Mammary epithelial cell (primary cell): ENCODE measurements around the gene DNAH17.

Source experiments
- EZH2 ChIP-seq: IDR thresholded peaks from 2 replicates; pipeline ENCODE4 v1.6.1; 2012; ENCODE audit warnings: low read length, inconsistent platforms, borderline replicate concordance
- TF ChIP-seq, protein P1 (sequence below), 2 donors: IDR thresholded peaks in 1 of 2; conservative IDR thresholded peaks in 1 of 2; 2 replicates each; pipeline ENCODE4 v1.5.1; 2011 to 2012; ENCODE audit warnings: inconsistent platforms in 2 of 2, low read length in 2 of 2, mild to moderate bottlenecking in 2 of 2, control low read depth in 1 of 2, low read depth in 1 of 2; ENCODE audit not compliant: insufficient read depth in 1 of 2; ENCODE audit errors: extremely low read depth in 1 of 2

GRCh38 chr17:78484271-78485246 is 92.6 kb downstream of the DNAH17 start:
- TF ChIP-seq, protein P1, sequence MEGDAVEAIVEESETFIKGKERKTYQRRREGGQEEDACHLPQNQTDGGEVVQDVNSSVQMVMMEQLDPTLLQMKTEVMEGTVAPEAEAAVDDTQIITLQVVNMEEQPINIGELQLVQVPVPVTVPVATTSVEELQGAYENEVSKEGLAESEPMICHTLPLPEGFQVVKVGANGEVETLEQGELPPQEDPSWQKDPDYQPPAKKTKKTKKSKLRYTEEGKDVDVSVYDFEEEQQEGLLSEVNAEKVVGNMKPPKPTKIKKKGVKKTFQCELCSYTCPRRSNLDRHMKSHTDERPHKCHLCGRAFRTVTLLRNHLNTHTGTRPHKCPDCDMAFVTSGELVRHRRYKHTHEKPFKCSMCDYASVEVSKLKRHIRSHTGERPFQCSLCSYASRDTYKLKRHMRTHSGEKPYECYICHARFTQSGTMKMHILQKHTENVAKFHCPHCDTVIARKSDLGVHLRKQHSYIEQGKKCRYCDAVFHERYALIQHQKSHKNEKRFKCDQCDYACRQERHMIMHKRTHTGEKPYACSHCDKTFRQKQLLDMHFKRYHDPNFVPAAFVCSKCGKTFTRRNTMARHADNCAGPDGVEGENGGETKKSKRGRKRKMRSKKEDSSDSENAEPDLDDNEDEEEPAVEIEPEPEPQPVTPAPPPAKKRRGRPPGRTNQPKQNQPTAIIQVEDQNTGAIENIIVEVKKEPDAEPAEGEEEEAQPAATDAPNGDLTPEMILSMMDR (conservative IDR thresholded peaks at IDR 0.05 in 1 of 2, IDR thresholded peaks at IDR 0.05 in 1 of 2; ENCODE audit: extremely low read depth in 1 of 2, insufficient read depth in 1 of 2, low read depth in 1 of 2, low read length in 2 of 2), result no peak
- TF ChIP-seq EZH2, result no peak
